Left lung (tissue), 10 donors: ENCODE measurements around the gene POC1A. TPM values are rescaled to one million over a fixed set of nuclear protein-coding genes. Genes with fewer than 3 reads are reported as not detected.
A peak's percentile ranks its signal among the peaks of the same experiment; 100 is the strongest.

Experiments
- ATAC-seq: fragments of 200-7000 bp; cut with Tn5 transposase; one replicate; pipeline ENCODE4 v1.9.1; 2020; ENCODE audit warnings: moderate library complexity
- DNase-seq, 4 donors: peaks; one replicate each; pipeline ENCODE4 v3.0.0-alpha.2; 2013 to 2020
- H3K27ac ChIP-seq, 2 donors: fragments of 200-600 bp; sonication (generic) in 1 of 2; one replicate each; pipeline versions ENCODE4 v1.5.0 to v1.8.0; 2020 to 2021
- H3K27me3 ChIP-seq, 2 donors: fragments of 200-600 bp; sonication (generic) in 1 of 2; one replicate each; pipeline versions ENCODE4 v1.5.0 to v1.8.0; 2020 to 2021
- H3K36me3 ChIP-seq, 2 donors: fragments of 200-600 bp; sonication (generic) in 1 of 2; one replicate each; pipeline versions ENCODE4 v1.5.0 to v1.8.0; 2020 to 2021
- H3K4me1 ChIP-seq, 2 donors: fragments of 200-600 bp; one replicate each; pipeline ENCODE4 v1.8.0; 2021
- H3K4me3 ChIP-seq, 2 donors: fragments of 200-600 bp; sonication (generic) in 1 of 2; one replicate each; pipeline versions ENCODE4 v1.5.0 to v1.8.0; 2020 to 2021; ENCODE audit warnings: mild to moderate bottlenecking in 1 of 2
- H3K9me3 ChIP-seq, 2 donors: fragments of 200-600 bp; sonication (generic) in 1 of 2; one replicate each; pipeline versions ENCODE4 v1.5.0 to v1.8.0; 2020 to 2021
- intact Hi-C, 2 donors: fragments of 100-400 bp; cut with DNase I; formaldehyde crosslinking; loops; one replicate each; pipeline versions ENCODE4 v1.11.2 to v1.14.2; 2022
- polyA plus RNA-seq, 6 donors: library from polyadenylated mRNA; unstranded; fragments of 120-200 nt; gene quantifications; one replicate each; pipeline ENCODE4 v1.2.1, GENCODE V29; 2013; ENCODE audit not compliant: insufficient read length in 6 of 6
- total RNA-seq, 2 donors: library from RNA; stranded (reverse); fragmentation: NEBNext Ultra II Directional; extraction: Animal tissue kit (Norgen Biotek cat#: 25700); gene quantifications; one replicate each; pipeline ENCODE4 v1.2.1, GENCODE V29; 2021
- TF ChIP-seq, protein P1 (sequence below), 2 donors: fragments of 200-600 bp; sonication (generic) in 1 of 2; IDR thresholded peaks; one replicate each; pipeline versions ENCODE4 v1.5.0 to v1.8.0; 2021; ENCODE audit warnings: antibody characterized with exemption in 2 of 2
- donor health status: DM: no; HTN: yes; CAD: no.
- donor health status: DM: no; HTN: no; CAD: no.

Gene POC1A
- total and polyA plus RNA-seq, 8 donors, result 5.3 to 16.5 (median 8.3) TPM

DNA sequence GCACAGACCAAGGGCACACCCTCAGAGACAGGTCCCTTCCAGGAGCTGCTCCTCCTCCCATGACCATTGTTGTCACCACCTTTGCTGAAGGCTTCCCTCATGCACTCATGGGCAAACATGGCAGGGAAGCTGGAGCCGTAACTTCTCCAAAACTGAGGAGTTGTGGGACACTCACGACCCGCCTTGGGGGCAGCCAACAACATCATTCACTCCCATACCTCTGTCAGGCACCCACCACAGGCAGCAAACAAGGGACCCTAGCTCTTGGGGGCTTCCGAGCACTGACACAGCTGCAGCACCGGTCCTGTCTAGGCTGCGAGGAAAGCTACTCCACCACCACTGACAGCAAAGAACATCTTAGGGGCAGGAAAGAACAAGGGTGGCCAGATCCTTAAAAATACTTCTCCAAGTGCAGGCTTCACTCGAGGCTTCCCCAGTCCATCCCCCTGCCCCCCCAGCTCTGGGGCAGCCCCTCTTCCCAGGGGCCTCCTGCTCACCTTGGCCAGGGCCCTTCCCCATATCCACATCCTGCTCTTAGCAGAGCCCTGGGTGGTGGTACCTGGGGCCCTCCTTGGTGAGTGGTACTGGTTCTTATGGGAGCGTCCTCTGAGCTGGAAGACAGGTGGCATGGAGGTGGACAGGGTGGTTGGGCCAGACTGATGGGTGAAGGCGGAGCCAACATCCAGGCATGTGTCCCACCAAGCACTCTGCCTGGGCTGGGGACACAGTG is 69.8 kb downstream of the POC1A start:
- Histone ChIP-seq H3K27ac (no peak overlapping the region), H3K4me3 (no peak overlapping the region), H3K9me3 (no peaks in the 10 kb centered on the region), H3K27me3 (no peaks in the 10 kb centered on the region), H3K36me3 (no peaks in the 10 kb centered on the region), H3K4me1 (peaks cover 3 to 28% of the 10 kb centered on the region in 2 donors)
- no peak for ATAC-seq
- TF ChIP-seq, protein P1, sequence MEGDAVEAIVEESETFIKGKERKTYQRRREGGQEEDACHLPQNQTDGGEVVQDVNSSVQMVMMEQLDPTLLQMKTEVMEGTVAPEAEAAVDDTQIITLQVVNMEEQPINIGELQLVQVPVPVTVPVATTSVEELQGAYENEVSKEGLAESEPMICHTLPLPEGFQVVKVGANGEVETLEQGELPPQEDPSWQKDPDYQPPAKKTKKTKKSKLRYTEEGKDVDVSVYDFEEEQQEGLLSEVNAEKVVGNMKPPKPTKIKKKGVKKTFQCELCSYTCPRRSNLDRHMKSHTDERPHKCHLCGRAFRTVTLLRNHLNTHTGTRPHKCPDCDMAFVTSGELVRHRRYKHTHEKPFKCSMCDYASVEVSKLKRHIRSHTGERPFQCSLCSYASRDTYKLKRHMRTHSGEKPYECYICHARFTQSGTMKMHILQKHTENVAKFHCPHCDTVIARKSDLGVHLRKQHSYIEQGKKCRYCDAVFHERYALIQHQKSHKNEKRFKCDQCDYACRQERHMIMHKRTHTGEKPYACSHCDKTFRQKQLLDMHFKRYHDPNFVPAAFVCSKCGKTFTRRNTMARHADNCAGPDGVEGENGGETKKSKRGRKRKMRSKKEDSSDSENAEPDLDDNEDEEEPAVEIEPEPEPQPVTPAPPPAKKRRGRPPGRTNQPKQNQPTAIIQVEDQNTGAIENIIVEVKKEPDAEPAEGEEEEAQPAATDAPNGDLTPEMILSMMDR (IDR thresholded peaks at IDR 0.05), result no peak
- intact Hi-C loops, result no loop called here
- DNase-seq, result peak in 2 of 4 donors; percentile 3 to 10

DNA sequence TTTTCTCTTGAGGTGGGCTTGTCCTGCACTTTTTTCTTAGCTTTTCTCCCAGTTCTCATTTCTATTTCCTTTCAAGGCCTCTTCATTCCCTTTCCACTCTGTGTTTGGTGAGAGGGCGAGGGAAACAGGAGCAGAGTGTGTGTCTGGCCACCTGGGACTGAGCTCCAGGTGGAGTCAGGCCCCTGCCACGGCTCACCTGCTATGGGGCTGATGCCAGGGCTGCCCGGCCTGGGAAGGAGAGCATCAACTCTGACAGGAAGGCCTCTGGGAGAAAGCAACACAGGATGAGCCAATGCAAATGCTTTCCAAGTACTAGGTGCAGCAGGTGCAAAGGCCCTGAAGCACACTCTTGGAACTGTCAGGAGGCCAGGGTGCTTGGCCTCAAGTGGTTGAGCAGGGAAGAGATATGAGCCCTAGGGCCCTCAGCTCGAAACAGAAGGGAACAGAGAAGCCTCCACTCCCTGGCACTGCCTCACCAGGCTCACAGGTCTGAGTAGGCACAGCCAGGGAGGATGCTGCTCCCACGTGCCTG is 70.6 kb downstream of the POC1A start:
- ATAC-seq, result peak; percentile 15
- TF ChIP-seq, protein P1 (IDR thresholded peaks at IDR 0.05), result no peak
- H3K9me3 ChIP-seq, result no peaks in the 10 kb centered on the region
- DNase-seq, result peak in 1 of 4 donors; percentile 40
- H3K4me3 ChIP-seq, result no peak overlapping the region
- H3K27me3 ChIP-seq, result no peaks in the 10 kb centered on the region
- H3K27ac ChIP-seq, result no peak overlapping the region
- intact Hi-C loops, result no loop called here
- peaks cover 3 to 21% of the 10 kb centered on the region in 2 donors for H3K4me1 ChIP-seq
- H3K36me3 ChIP-seq, result no peaks in the 10 kb centered on the region

DNA sequence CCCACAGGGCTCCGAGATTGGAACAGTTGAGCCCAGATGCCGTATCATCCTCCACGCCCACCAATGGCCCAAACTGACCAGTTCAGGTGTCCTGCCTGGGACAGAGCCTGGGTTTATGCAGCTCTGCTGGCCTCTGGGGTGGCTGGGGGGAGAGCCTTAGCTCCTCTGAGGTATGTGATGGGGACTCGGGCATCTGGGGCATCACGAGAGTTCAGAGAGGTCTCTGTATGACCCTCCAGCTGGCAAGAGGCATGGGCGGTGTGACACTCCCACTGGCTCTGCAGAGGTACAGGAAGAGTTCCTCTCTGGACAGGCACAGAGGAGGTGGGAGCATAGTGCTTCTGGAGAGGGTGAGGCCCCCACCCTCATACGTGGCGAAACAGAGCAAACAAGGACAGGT is 71.3 kb downstream of the POC1A start:
- Histone ChIP-seq H3K27ac (no peak overlapping the region), H3K9me3 (no peaks in the 10 kb centered on the region), H3K4me3 (no peak overlapping the region), H3K36me3 (no peaks in the 10 kb centered on the region), H3K4me1 (peaks cover 3 to 15% of the 10 kb centered on the region in 2 donors), H3K27me3 (no peaks in the 10 kb centered on the region)
- intact Hi-C loops, result no loop called here
- ATAC-seq (no peak), DNase-seq (peak in 1 of 4 donors; percentile 47)
- TF ChIP-seq, protein P1 (IDR thresholded peaks at IDR 0.05), result no peak

DNA sequence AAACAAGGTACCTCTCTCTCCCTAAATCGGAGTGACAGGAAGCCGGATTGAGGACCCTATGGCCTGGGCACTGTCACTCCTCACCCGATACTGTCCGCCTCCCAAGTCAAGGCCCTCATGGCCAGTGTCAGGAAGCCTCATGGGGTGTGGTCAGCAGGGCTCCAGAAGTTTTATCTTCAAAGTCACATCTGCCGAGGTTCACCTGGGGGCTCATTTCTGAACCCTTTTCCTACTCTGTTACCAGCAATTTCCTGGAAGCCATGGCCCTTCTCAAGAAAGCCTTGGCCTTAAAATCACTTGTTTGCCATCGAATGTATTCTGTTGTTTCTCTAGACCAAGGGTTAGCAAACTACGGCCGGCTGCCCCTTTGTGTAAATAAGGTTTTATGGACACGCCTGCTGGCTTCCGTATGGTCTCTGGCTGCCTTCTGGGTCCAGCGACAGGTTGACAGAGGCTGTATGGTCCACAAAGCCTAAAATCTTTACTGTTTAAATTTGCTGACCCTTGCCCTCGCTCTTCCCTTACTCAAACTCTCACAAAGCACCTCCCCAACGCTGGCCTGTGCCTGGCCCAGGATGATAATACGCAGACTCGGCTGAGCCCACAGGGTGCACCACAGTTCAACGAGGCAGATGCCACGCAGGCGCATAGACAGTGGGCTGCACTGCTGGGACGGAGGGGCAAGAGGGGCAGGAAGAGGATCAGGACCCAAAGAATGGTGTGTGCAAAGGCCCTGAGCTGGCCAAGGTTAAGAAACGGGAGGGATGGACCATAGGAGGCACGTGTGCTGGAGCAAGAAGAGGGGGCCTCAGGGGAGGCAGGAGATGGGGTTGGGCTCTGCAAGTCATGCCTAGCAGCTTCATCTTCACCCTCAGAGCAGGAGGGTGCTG is 73.1 kb downstream of the POC1A start:
- intact Hi-C loops, result no loop called here
- no peaks in the 10 kb centered on the region for H3K27me3 ChIP-seq
- TF ChIP-seq, protein P1 (IDR thresholded peaks at IDR 0.05), result no peak
- DNase-seq (peak in 1 of 4 donors; percentile 60), ATAC-seq (no peak)
- no peak overlapping the region for H3K4me3 ChIP-seq
- H3K36me3 ChIP-seq, result no peaks in the 10 kb centered on the region
- H3K27ac ChIP-seq, result no peak overlapping the region
- H3K4me1 ChIP-seq, result peaks cover 0 to 9% of the 10 kb centered on the region in 2 donors
- H3K9me3 ChIP-seq, result no peaks in the 10 kb centered on the region

DNA sequence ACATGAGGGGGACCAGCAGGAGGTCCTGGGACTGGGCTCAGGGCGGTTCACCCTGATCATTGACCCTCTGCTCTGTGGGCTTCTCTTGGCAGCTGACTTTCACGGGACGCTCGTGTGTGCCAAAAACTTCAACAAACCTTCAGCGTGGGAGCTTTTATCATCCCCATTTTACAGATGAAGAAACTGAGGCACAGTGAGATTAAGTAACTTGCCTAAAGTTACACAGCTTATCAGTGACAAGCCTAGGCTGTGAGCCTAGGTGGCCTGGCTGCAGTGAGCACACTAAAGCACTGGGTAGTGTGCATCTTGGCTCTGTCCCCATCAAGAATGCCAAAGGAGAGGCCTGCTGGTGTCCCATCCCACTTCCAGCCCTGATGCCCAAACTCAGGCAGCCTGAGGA is 74.3 kb downstream of the POC1A start:
- DNase-seq (peak in 1 of 4 donors; percentile 8), ATAC-seq (no peak)
- Histone ChIP-seq H3K4me3 (no peak overlapping the region), H3K36me3 (peaks cover 0 to under 1% of the 10 kb centered on the region in 2 donors), H3K4me1 (peaks cover 0 to 9% of the 10 kb centered on the region in 2 donors), H3K27ac (no peak overlapping the region), H3K9me3 (no peaks in the 10 kb centered on the region), H3K27me3 (no peaks in the 10 kb centered on the region)
- intact Hi-C loops, result no loop called here
- TF ChIP-seq, protein P1 (IDR thresholded peaks at IDR 0.05), result no peak
